Measurements from ENCODE around the gene MSI1.

Gene MSI1

GRCh38 chr12:120368789-120369602, at the start of gene MSI1:
MSI1 (minus strand) TSS chr12:120369164; CDS start chr12:120369091, 73 bp downstream.
- DNase-seq (ENCODE audit: insufficient read length, low spot score) (no peak), FAIRE-seq (no peak)

- DNase-seq (ENCODE audit: insufficient read length, low spot score): no peak
- FAIRE-seq: no peak
These were observed 49.1 kb upstream of the MSI1 start for GRCh38 chr12:120417917-120418580.

GRCh38 chr12:120416490-120417216, 47.7 kb upstream of the MSI1 start:
- FAIRE-seq: no peak
- no peak for DNase-seq (ENCODE audit: insufficient read length, low spot score)

- FAIRE-seq (no peak), DNase-seq (ENCODE audit: insufficient read length, low spot score) (no peak)
These were observed 45.1 kb upstream of the MSI1 start for GRCh38 chr12:120413901-120414695.

GRCh38 chr12:120412421-120412820, 43.5 kb upstream of the MSI1 start:
- DNase-seq (ENCODE audit: insufficient read length, low spot score) (no peak), FAIRE-seq (no peak)

- FAIRE-seq (no peak), DNase-seq (ENCODE audit: insufficient read length, low spot score) (no peak)
These were observed 39.8 kb upstream of the MSI1 start for GRCh38 chr12:120408771-120409170.

GRCh38 chr12:120406553-120406952, 37.6 kb upstream of the MSI1 start:
- no peak for FAIRE-seq
- DNase-seq (ENCODE audit: insufficient read length, low spot score): no peak

GRCh38 chr12:120406069-120406468, 37.1 kb upstream of the MSI1 start:
- no peak for FAIRE-seq

GRCh38 chr12:120404271-120404670, 35.3 kb upstream of the MSI1 start:
- DNase-seq (ENCODE audit: insufficient read length, low spot score) (no peak), FAIRE-seq (no peak)

More at GRCh38 chr12:120406069-120406468, 37.1 kb upstream of the MSI1 start:
- DNase-seq (ENCODE audit: insufficient read length, low spot score): no peak

GRCh38 chr12:120403869-120404268, 34.9 kb upstream of the MSI1 start:
- FAIRE-seq (no peak), DNase-seq (ENCODE audit: insufficient read length, low spot score) (no peak)

GRCh38 chr12:120402217-120402616, 33.3 kb upstream of the MSI1 start:
- FAIRE-seq (no peak), DNase-seq (ENCODE audit: insufficient read length, low spot score) (no peak)

GRCh38 chr12:120399531-120399930, 30.6 kb upstream of the MSI1 start:
- FAIRE-seq: no peak
- DNase-seq (ENCODE audit: insufficient read length, low spot score): no peak

- no peak for FAIRE-seq
- no peak for DNase-seq (ENCODE audit: insufficient read length, low spot score)
These were observed 29.0 kb upstream of the MSI1 start for GRCh38 chr12:120397824-120398540.

GRCh38 chr12:120394483-120395367, 25.8 kb upstream of the MSI1 start:
- FAIRE-seq (no peak), DNase-seq (ENCODE audit: insufficient read length, low spot score) (no peak)

GRCh38 chr12:120390540-120391120, 21.7 kb upstream of the MSI1 start:
- DNase-seq (ENCODE audit: insufficient read length, low spot score) (no peak), FAIRE-seq (no peak)

- DNase-seq (ENCODE audit: insufficient read length, low spot score): no peak
These were observed 19.9 kb upstream of the MSI1 start for GRCh38 chr12:120388691-120389481.

GRCh38 chr12:120381752-120382419, 12.9 kb upstream of the MSI1 start:
- no peak for FAIRE-seq
- no peak for DNase-seq (ENCODE audit: insufficient read length, low spot score)

More at GRCh38 chr12:120388691-120389481, 19.9 kb upstream of the MSI1 start:
- no peak for FAIRE-seq

Data from GM19239 (cell line).